ENCODE data around the gene TMEM14C. TPM values are rescaled to one million over a fixed set of nuclear protein-coding genes. Genes with fewer than 3 reads are reported as not detected.

Gene TMEM14C
- total and polyA plus RNA-seq, 2 donors (not counting 3 experiments of a cell fraction or from before 2014, with no cell fraction given) = 89.3 to 146 TPM

Small RNA genes within 50 kb of the gene (small RNA-seq; reads per million reads assigned to genes)
- not detected for gene RF00019 (ENCODE audit: insufficient read depth, insufficient read length, low read depth, low replicate concordance)
- gene RNA5SP203 (ENCODE audit: insufficient read depth, insufficient read length, low read depth, low replicate concordance) = not detected

Other genes with a start within 250 kb of the TMEM14C start
- 10.9 and 11.4 TPM in 2 replicates for gene GCNT2, start 201.7 kb upstream of the TMEM14C start, total RNA-seq
- 2.9 and 3.8 TPM in 2 replicates for gene GCNT2, start 201.7 kb upstream of the TMEM14C start, polyA plus RNA-seq
- not detected in 2 replicates for gene C6orf52, start 28.5 kb upstream of the TMEM14C start, total RNA-seq
- gene C6orf52, start 28.5 kb upstream of the TMEM14C start, polyA plus RNA-seq = 0.27 and 0.54 TPM in 2 replicates
- gene PAK1IP1, start 28.1 kb upstream of the TMEM14C start, total RNA-seq = 20.6 and 20.9 TPM in 2 replicates
- gene PAK1IP1, start 28.1 kb upstream of the TMEM14C start, polyA plus RNA-seq = 7.6 and 10.6 TPM in 2 replicates
- gene TMEM14B, start 24.7 kb downstream of the TMEM14C start, total RNA-seq = 54.6 and 58.2 TPM in 2 replicates
- 56.9 and 73.1 TPM in 2 replicates for gene TMEM14B, start 24.7 kb downstream of the TMEM14C start, polyA plus RNA-seq
- gene MAK, start 115.5 kb downstream of the TMEM14C start, total RNA-seq = not detected in 2 replicates
- gene MAK, start 115.5 kb downstream of the TMEM14C start, polyA plus RNA-seq = not detected in 2 replicates
- not detected in 2 replicates for gene GCM2, start 159.0 kb downstream of the TMEM14C start, total RNA-seq
- not detected in 2 replicates for gene GCM2, start 159.0 kb downstream of the TMEM14C start, polyA plus RNA-seq
- gene SYCP2L, start 164.0 kb downstream of the TMEM14C start, total RNA-seq = not detected in 2 replicates
- gene SYCP2L, start 164.0 kb downstream of the TMEM14C start, polyA plus RNA-seq = not detected in 2 replicates

Measured in endothelial cell of umbilical vein (primary cell).